IMR-90 (cell line): ENCODE measurements around the gene TCF7L2.

Experiments
- CEBPB ChIP-seq: IDR thresholded peaks from 2 replicates; pipeline ENCODE4 v1.6.1; 2012; ENCODE audit warnings: low read depth, low read length, improper control_type of control experiment
- CTCF ChIP-seq: conservative IDR thresholded peaks from 2 replicates; pipeline ENCODE4 v1.5.1; 2012; ENCODE audit warnings: mild to moderate bottlenecking, low read depth, low read length, improper control_type of control experiment
- POLR2A ChIP-seq: IDR thresholded peaks from 2 replicates; pipeline ENCODE4 v1.6.1; 2012; ENCODE audit warnings: mild to moderate bottlenecking, low read depth, low read length
- RCOR1 ChIP-seq: IDR thresholded peaks from 2 replicates; pipeline ENCODE4 v1.6.1; 2012; ENCODE audit warnings: mild to moderate bottlenecking, low read length, improper control_type of control experiment; ENCODE audit not compliant: insufficient replicate concordance
- SMC3 ChIP-seq: fragments of 150-350 bp; IDR thresholded peaks from 2 replicates; pipeline ENCODE4 v1.6.1; 2016; ENCODE audit warnings: low read depth, mild to moderate bottlenecking, antibody characterized with exemption, low read length, moderate library complexity

- TF ChIP-seq CTCF (no peak), POLR2A (no peak), CEBPB (no peak), SMC3 (no peak), RCOR1 (no peak)
These were observed 71.4 kb downstream of the TCF7L2 start for GRCh38 chr10:113021268-113022040.
